Endodermal cell (in vitro differentiated cells): ENCODE results near the gene LEP. TPM values are rescaled to one million over a fixed set of nuclear protein-coding genes. Genes with fewer than 3 reads are reported as not detected.

Experiments used
- DNase-seq: peaks from one replicate; pipeline ENCODE4 v3.0.0-alpha.2; 2017
- H3K27ac ChIP-seq: 2 replicates; pipeline ENCODE4 v1.5.1; 2013; ENCODE audit warnings: mild to moderate bottlenecking, low read depth, low read length, moderate library complexity
- H3K27me3 ChIP-seq: 2 replicates; pipeline ENCODE4 v1.6.1; 2013; ENCODE audit warnings: mild to moderate bottlenecking, low read length, moderate library complexity; ENCODE audit not compliant: insufficient read depth, control insufficient read depth, poor library complexity, severe bottlenecking
- H3K36me3 ChIP-seq: 2 replicates; pipeline ENCODE4 v1.7.0; 2013; ENCODE audit warnings: mild to moderate bottlenecking, low read length, moderate library complexity; ENCODE audit not compliant: control insufficient read depth, insufficient read depth
- H3K4me1 ChIP-seq: one replicate; pipeline ENCODE4 v1.7.0; 2013; ENCODE audit warnings: low read length; ENCODE audit not compliant: control insufficient read depth, insufficient read depth
- H3K4me3 ChIP-seq: 2 replicates; pipeline ENCODE4 v1.5.1; 2013; ENCODE audit warnings: mild to moderate bottlenecking, low read length, moderate library complexity
- H3K9ac ChIP-seq: 2 replicates; pipeline ENCODE4 v1.6.1; 2013; ENCODE audit warnings: mild to moderate bottlenecking, low read length, moderate library complexity; ENCODE audit not compliant: poor library complexity, severe bottlenecking; ENCODE audit errors: extremely low read depth
- H3K9me3 ChIP-seq: 2 replicates; pipeline ENCODE4 v1.6.1; 2013; ENCODE audit warnings: mild to moderate bottlenecking, low read length, moderate library complexity; ENCODE audit not compliant: control insufficient read depth
- H3K27ac Mint-ChIP-seq: 2 replicates; pipeline ENCODE4 v1.8.0; 2020; ENCODE audit warnings: mixed read lengths
- H3K27me3 Mint-ChIP-seq: 2 replicates; pipeline ENCODE4 v1.8.0; 2021; ENCODE audit warnings: mild to moderate bottlenecking, mixed read lengths; ENCODE audit not compliant: insufficient read depth
- H3K36me3 Mint-ChIP-seq: 2 replicates; pipeline ENCODE4 v1.8.0; 2020; ENCODE audit warnings: low read depth, mixed read lengths
- H3K4me1 Mint-ChIP-seq: 2 replicates; pipeline ENCODE4 v1.8.0; 2020; ENCODE audit warnings: mixed read lengths
- H3K4me3 Mint-ChIP-seq: 2 replicates; pipeline ENCODE4 v1.8.0; 2020; ENCODE audit warnings: mild to moderate bottlenecking, moderate library complexity, mixed read lengths
- H3K9me3 Mint-ChIP-seq: 2 replicates; pipeline ENCODE4 v1.8.0; 2020; ENCODE audit warnings: mild to moderate bottlenecking, mixed read lengths
- CTCF ChIP-seq: fragments of 200-600 bp; sonication (generic); conservative IDR thresholded peaks from 2 replicates; pipeline ENCODE4 v1.5.0; 2021; ENCODE audit warnings: antibody characterized with exemption, mild to moderate bottlenecking
- WGBS, 2 experiments: methylation state at CpG; one replicate each; pipeline versions ENCODE4 v1.1.5 to v1.1.7; 2013; ENCODE audit warnings: missing lambda C conversion rate in 2 of 2, mixed read lengths in 1 of 2; ENCODE audit not compliant: insufficient coverage in 1 of 2, insufficient read length in 1 of 2; 5-methylcytosine and 5-hydroxymethylcytosine counted together
- microRNA-seq: library from miRNA; unstranded; fragments of <30 nt; microRNA quantifications from one replicate; pipeline ENCODE4 v1.2.0, GENCODE V29; 2020; ENCODE audit warnings: borderline microRNAs expressed
- total RNA-seq, 2 donors: library from RNA; stranded (reverse); fragmentation: NEBNext Ultra II Directional in 1 of 2; extraction: Animal tissue kit (Norgen Biotek cat#: 25700) in 1 of 2; gene quantifications; 2 replicates in 1 of 2; 3 replicates in 1 of 2; pipeline ENCODE4 v1.2.1, GENCODE V29; 2021

LEP gene
- total RNA-seq, 2 donors from 2014 or later, result not detected

DNA sequence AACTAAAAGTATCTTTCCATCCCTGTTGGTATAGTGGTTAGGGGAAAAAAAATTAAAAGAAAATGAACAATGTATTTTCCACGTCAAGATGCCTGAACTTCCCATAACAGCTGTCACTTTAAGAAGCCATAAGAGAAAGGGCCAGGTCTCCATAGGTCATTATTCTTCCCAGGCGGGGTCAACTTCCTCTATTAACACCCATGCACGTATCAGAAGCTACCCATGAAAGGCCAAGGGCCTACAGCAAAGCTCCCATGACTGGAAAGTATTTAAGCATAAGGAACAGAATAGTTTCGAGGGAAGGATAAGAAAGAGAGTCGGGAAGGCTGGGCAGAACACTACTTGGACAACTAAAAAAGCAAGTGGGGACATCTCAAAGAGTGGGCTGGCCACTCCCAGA, 62.6 kb downstream of the LEP start:
- Mint-ChIP-seq H3K36me3 (peaks cover 35% of the 10 kb centered on the region), H3K4me1 (peaks cover 19% of the 10 kb centered on the region), H3K27ac (no peak overlapping the region), H3K9me3 (no peaks in the 10 kb centered on the region), H3K4me3 (no peak overlapping the region), H3K27me3 (no peaks in the 10 kb centered on the region)
- H3K4me1 ChIP-seq, result no peaks in the 10 kb centered on the region
- 92 to 100% methylated on average over 4 to 5 of the region's 5 CpGs for WGBS, 2 experiments
- TF ChIP-seq CTCF, result no peak
- no peak overlapping the region for H3K9ac ChIP-seq
- H3K27ac ChIP-seq, result no peak overlapping the region
- H3K27me3 ChIP-seq, result no peaks in the 10 kb centered on the region
- no peak for DNase-seq
- H3K4me3 ChIP-seq, result no peak overlapping the region
- peaks cover 42% of the 10 kb centered on the region for H3K36me3 ChIP-seq
- no peaks in the 10 kb centered on the region for H3K9me3 ChIP-seq

DNA sequence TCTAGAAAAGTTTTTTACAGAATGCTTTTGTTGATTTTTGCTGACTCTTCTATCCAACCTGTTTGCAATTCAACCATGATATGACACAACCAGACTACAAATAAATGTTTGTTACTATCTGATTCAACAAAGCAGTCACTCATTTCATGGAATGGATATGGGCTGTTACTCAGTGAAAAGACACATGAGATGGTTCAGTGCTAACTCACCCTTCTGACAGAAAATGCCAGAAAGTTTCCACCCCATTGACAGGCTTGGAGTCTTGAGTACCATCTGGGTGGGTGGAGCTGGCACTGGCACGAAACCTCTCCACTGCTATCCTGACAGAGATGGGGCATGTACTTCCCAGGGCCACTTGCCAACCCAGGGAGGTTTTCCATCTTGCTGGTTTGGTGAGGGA, 63.1 kb downstream of the LEP start:
- H3K9me3 ChIP-seq, result no peaks in the 10 kb centered on the region
- H3K4me3 Mint-ChIP-seq, result no peak overlapping the region
- no peak overlapping the region for H3K27ac Mint-ChIP-seq
- H3K36me3 ChIP-seq, result peaks cover 46% of the 10 kb centered on the region
- H3K4me1 Mint-ChIP-seq, result peaks cover 13% of the 10 kb centered on the region
- DNase-seq, result no peak
- H3K9me3 Mint-ChIP-seq, result no peaks in the 10 kb centered on the region
- TF ChIP-seq CTCF, result no peak
- no peak overlapping the region for H3K4me3 ChIP-seq
- H3K4me1 ChIP-seq, result no peaks in the 10 kb centered on the region
- peaks cover 38% of the 10 kb centered on the region for H3K36me3 Mint-ChIP-seq
- no peaks in the 10 kb centered on the region for H3K27me3 Mint-ChIP-seq
- H3K27me3 ChIP-seq, result no peaks in the 10 kb centered on the region
- H3K27ac ChIP-seq, result no peak overlapping the region
- WGBS, 2 experiments, result 96% methylated on average over 1 of the region's 1 CpG; no CpG with 5 or more reads in 1 of the 2 experiments
- H3K9ac ChIP-seq, result no peak overlapping the region

DNA sequence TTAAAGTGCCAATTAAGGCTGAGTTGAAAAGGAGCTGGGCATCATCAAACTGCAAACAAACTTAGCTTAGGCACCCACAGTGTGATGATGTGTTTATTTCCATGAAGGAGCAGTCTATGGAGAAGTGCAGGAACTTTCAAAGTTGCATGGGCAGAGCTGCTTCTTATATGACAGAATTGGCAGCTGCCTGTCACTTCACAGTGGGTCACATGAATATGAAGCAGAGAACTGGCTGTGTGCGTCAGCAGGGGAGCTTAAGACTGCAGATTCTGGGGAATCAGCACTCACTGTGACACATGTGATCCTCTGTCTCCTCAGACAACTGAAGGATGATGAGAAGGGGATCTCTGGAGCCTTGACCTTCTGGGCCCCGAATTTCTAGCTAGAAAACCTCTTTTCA, 66.0 kb downstream of the LEP start:
- Mint-ChIP-seq H3K36me3 (peaks cover 61% of the 10 kb centered on the region), H3K4me1 (no peaks in the 10 kb centered on the region), H3K27ac (no peak overlapping the region), H3K27me3 (no peaks in the 10 kb centered on the region), H3K9me3 (no peaks in the 10 kb centered on the region), H3K4me3 (no peak overlapping the region)
- Histone ChIP-seq H3K4me1 (no peaks in the 10 kb centered on the region), H3K36me3 (peaks cover 73% of the 10 kb centered on the region), H3K27me3 (no peaks in the 10 kb centered on the region), H3K9me3 (no peaks in the 10 kb centered on the region), H3K4me3 (no peak overlapping the region), H3K9ac (no peak overlapping the region), H3K27ac (no peak overlapping the region)
- 63 to 93% methylated on average over 1 to 2 of the region's 2 CpGs for WGBS, 2 experiments
- TF ChIP-seq CTCF, result no peak
- DNase-seq, result no peak

Small RNA genes within 50 kb of the gene (microRNA-seq; reads per million reads assigned to microRNA genes)
- gene MIR129-1, result not detected

Other genes with a start within 250 kb of the LEP start
- gene LRRC4, start 209.8 kb upstream of the LEP start, total RNA-seq, result 1 to 10 TPM; 1.5 TPM
- 10 to 100 TPM; 60.1 to 60.9 TPM for gene RBM28, start 102.6 kb downstream of the LEP start, total RNA-seq
- gene PRRT4, start 120.4 kb downstream of the LEP start, total RNA-seq, result under 1 TPM in 1 of 2 donors, not detected in 1; 0.18 TPM
- 10 to 100 TPM; 13.4 to 16.5 TPM for gene IMPDH1, start 168.7 kb downstream of the LEP start, total RNA-seq
- gene HILPDA, start 214.6 kb downstream of the LEP start, total RNA-seq, result 10 to 100 TPM; 26.5 to 37.9 TPM
- 10 to 100 TPM; 39.8 to 50.5 TPM for gene METTL2B, start 235.5 kb downstream of the LEP start, total RNA-seq